H9 (cell line): Measurements from ENCODE around the gene KIF2C. TPM values are rescaled to one million over a fixed set of nuclear protein-coding genes. Genes with fewer than 3 reads are reported as not detected.
"Not testable (repeated sequence)": the region's sequence is repeated elsewhere in the genome, so short reads cannot be mapped to it uniquely, and the experiment has no call there.

ENCODE experiments used
- DNase-seq: peaks from one replicate; pipeline ENCODE4 v3.0.0-alpha.2; 2017
- H2AFZ ChIP-seq: one replicate; pipeline ENCODE4 v1.6.1; 2013; ENCODE audit warnings: mild to moderate bottlenecking, low read length, control low read depth, moderate library complexity
- H2AK5ac ChIP-seq: 2 replicates; pipeline ENCODE4 v1.6.1; 2013; ENCODE audit warnings: low read length, control low read depth, mixed read lengths; ENCODE audit not compliant: insufficient read length
- H2BK120ac ChIP-seq: one replicate; pipeline ENCODE4 v1.6.1; 2013; ENCODE audit warnings: low read depth, mild to moderate bottlenecking, low read length, control low read depth, inconsistent platforms; ENCODE audit not compliant: poor library complexity, severe bottlenecking
- H2BK12ac ChIP-seq: 2 replicates; pipeline ENCODE4 v1.6.1; 2013; ENCODE audit warnings: low read length, control low read depth, mixed read lengths, low read depth; ENCODE audit not compliant: insufficient read length
- H2BK15ac ChIP-seq: 2 replicates; pipeline ENCODE4 v1.6.1; 2013; ENCODE audit warnings: low read depth, low read length, control low read depth
- H2BK20ac ChIP-seq: one replicate; pipeline ENCODE4 v1.6.1; 2013; ENCODE audit warnings: low read depth, mild to moderate bottlenecking, low read length, control low read depth, inconsistent platforms; ENCODE audit not compliant: poor library complexity, severe bottlenecking
- H2BK5ac ChIP-seq: 2 replicates; pipeline ENCODE4 v1.6.1; 2013; ENCODE audit warnings: low read length, control low read depth, mixed read lengths; ENCODE audit not compliant: insufficient read length
- H3K14ac ChIP-seq: 2 replicates; pipeline ENCODE4 v1.6.1; 2013; ENCODE audit warnings: low read length, control low read depth; ENCODE audit not compliant: insufficient read depth
- H3K18ac ChIP-seq: 2 replicates; pipeline ENCODE4 v1.6.1; 2013; ENCODE audit warnings: low read depth, mild to moderate bottlenecking, mixed read lengths, low read length, control low read depth; ENCODE audit not compliant: insufficient read length
- H3K23ac ChIP-seq: 2 replicates; pipeline ENCODE4 v1.6.1; 2013; ENCODE audit warnings: low read length, control low read depth, mixed read lengths, low read depth; ENCODE audit not compliant: insufficient read length
- H3K23me2 ChIP-seq: 2 replicates; pipeline ENCODE4 v1.6.1; 2013; ENCODE audit warnings: low read depth, mild to moderate bottlenecking, mixed read lengths, low read length, control low read depth; ENCODE audit not compliant: insufficient read length, poor library complexity, severe bottlenecking
- H3K27ac ChIP-seq: 2 replicates; pipeline ENCODE4 v1.5.1; 2013; ENCODE audit warnings: low read length, control low read depth, mixed read lengths, low read depth; ENCODE audit not compliant: insufficient read length
- H3K27me3 ChIP-seq: 2 replicates; pipeline ENCODE4 v1.6.1; 2013; ENCODE audit warnings: low read length, control low read depth, inconsistent platforms; ENCODE audit not compliant: insufficient read depth
- H3K4ac ChIP-seq: 2 replicates; pipeline ENCODE4 v1.6.1; 2013; ENCODE audit warnings: low read depth, mild to moderate bottlenecking, control low read depth, inconsistent platforms, low read length, moderate library complexity
- H3K4me1 ChIP-seq: 2 replicates; pipeline ENCODE4 v1.6.1; 2013; ENCODE audit warnings: low read length, control low read depth, inconsistent platforms; ENCODE audit not compliant: insufficient read depth
- H3K4me2 ChIP-seq: 2 replicates; pipeline ENCODE4 v1.6.1; 2013; ENCODE audit warnings: low read length, control low read depth, mixed read lengths; ENCODE audit not compliant: insufficient read length, insufficient read depth
- H3K56ac ChIP-seq: 2 replicates; pipeline ENCODE4 v1.6.1; 2013; ENCODE audit warnings: low read depth, mild to moderate bottlenecking, mixed read lengths, low read length, control low read depth; ENCODE audit not compliant: insufficient read length
- H3K79me1 ChIP-seq: 2 replicates; pipeline ENCODE4 v1.6.1; 2013; ENCODE audit warnings: low read depth, mild to moderate bottlenecking, moderate library complexity, low read length, control low read depth, inconsistent platforms; ENCODE audit not compliant: insufficient read depth, poor library complexity, severe bottlenecking
- H3K79me2 ChIP-seq: 2 replicates; pipeline ENCODE4 v1.6.1; 2013; ENCODE audit warnings: low read length, control low read depth, inconsistent platforms; ENCODE audit not compliant: insufficient read depth
- H3K9ac ChIP-seq: 2 replicates; pipeline ENCODE4 v1.6.1; 2013; ENCODE audit warnings: low read length, control low read depth, mixed read lengths; ENCODE audit not compliant: insufficient read length; ENCODE audit errors: extremely low read depth
- H3K9me3 ChIP-seq: one replicate; pipeline ENCODE4 v1.6.1; 2013; ENCODE audit warnings: low read depth, low read length, inconsistent platforms; ENCODE audit not compliant: control insufficient read depth
- H3T11ph ChIP-seq: one replicate; pipeline ENCODE4 v1.6.1; 2013; ENCODE audit warnings: mild to moderate bottlenecking, low read length, control low read depth, inconsistent platforms
- H4K20me1 ChIP-seq: one replicate; pipeline ENCODE4 v1.6.1; 2013; ENCODE audit not compliant: control insufficient read depth, insufficient read length, insufficient read depth
- H4K5ac ChIP-seq: 2 replicates; pipeline ENCODE4 v1.6.1; 2013; ENCODE audit warnings: low read depth, mild to moderate bottlenecking, mixed read lengths, low read length, control low read depth; ENCODE audit not compliant: insufficient read length
- H4K8ac ChIP-seq: replicated peaks from 2 replicates; pipeline ENCODE4 v1.6.1; 2013; ENCODE audit warnings: low read length, control low read depth, mixed read lengths, low read depth; ENCODE audit not compliant: insufficient read length
- H4K91ac ChIP-seq: 2 replicates; pipeline ENCODE4 v1.6.1; 2013; ENCODE audit warnings: low read depth, mild to moderate bottlenecking, moderate library complexity, mixed read lengths, low read length, control low read depth; ENCODE audit not compliant: insufficient read length
- H3K27ac Mint-ChIP-seq, 3 experiments: 2 replicates in 2 of 3; 3 replicates in 1 of 3; pipeline ENCODE4 v1.8.0; 2020 to 2021; ENCODE audit warnings: mixed read lengths in 3 of 3, mild to moderate bottlenecking in 1 of 3, moderate library complexity in 1 of 3
- H3K27me3 Mint-ChIP-seq: 2 replicates; pipeline ENCODE4 v1.8.0; 2021; ENCODE audit warnings: low read depth, mild to moderate bottlenecking, moderate library complexity, mixed read lengths
- H3K36me3 Mint-ChIP-seq, 3 experiments: 2 replicates in 2 of 3; 3 replicates in 1 of 3; pipeline ENCODE4 v1.8.0; 2020 to 2021; ENCODE audit warnings: low read depth in 3 of 3, mixed read lengths in 3 of 3; ENCODE audit not compliant: insufficient read depth in 1 of 3
- H3K4me1 Mint-ChIP-seq, 2 experiments: 2 replicates each; pipeline ENCODE4 v1.8.0; 2020; ENCODE audit warnings: mixed read lengths in 2 of 2
- H3K4me3 Mint-ChIP-seq, 2 experiments: 2 replicates in 1 of 2; 3 replicates in 1 of 2; pipeline ENCODE4 v1.8.0; 2020 to 2021; ENCODE audit warnings: mild to moderate bottlenecking in 2 of 2, mixed read lengths in 2 of 2, moderate library complexity in 1 of 2
- H3K9me3 Mint-ChIP-seq, 2 experiments: 2 replicates in 1 of 2; 3 replicates in 1 of 2; pipeline ENCODE4 v1.8.0; 2020; ENCODE audit warnings: mild to moderate bottlenecking in 2 of 2, mixed read lengths in 2 of 2, moderate library complexity in 1 of 2
- CTCF ChIP-seq: fragments of 200-600 bp; sonication (generic); conservative IDR thresholded peaks from 3 replicates; pipeline ENCODE4 v1.8.0; 2021; ENCODE audit warnings: antibody characterized with exemption, mild to moderate bottlenecking
- WGBS: extraction: QIAGEN DNeasy Blood & Tissue Kit; methylation state at CpG from one replicate; pipeline ENCODE4 v1.1.7; 2013; ENCODE audit warnings: missing lambda C conversion rate, low lambda C conversion rate, mixed read lengths; ENCODE audit not compliant: insufficient read length; ENCODE audit errors: extremely low coverage; 5-methylcytosine and 5-hydroxymethylcytosine counted together
- total RNA-seq: library from RNA; stranded (reverse); gene quantifications from 2 replicates; pipeline ENCODE4 v1.2.1, GENCODE V29; 2021

KIF2C gene
- total RNA-seq, 1 experiment from 2014 or later: 73.1 TPM

DNA sequence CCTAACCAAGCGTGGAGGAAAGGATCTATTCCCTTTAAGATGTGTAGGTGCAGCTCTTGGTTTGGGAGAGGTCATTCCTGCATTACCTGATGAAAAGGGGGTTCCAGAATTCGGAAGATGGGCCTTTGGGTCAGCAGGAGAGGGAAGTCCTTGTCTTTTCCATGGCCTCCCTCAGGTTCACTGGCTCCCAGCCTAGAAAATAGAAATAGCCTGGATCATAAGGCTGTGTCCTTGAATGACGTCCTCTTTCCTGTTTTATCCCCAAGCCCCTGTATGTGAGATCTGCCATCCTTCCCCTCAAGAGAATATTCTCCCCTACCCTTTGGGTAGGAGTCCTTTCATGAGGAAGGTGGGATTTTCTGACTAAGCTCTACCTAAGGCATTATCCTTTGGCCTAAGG is 21.2 kb downstream of the KIF2C start:
- no peak overlapping the region for H2AK5ac ChIP-seq
- no peak overlapping the region for H2BK15ac ChIP-seq
- no peak overlapping the region for H3T11ph ChIP-seq
- no peaks in the 10 kb centered on the region for H4K20me1 ChIP-seq
- H3K14ac ChIP-seq: no peak overlapping the region
- H4K8ac ChIP-seq: no peak overlapping the region
- no peak overlapping the region for H2BK5ac ChIP-seq
- H3K79me1 ChIP-seq: no peaks in the 10 kb centered on the region
- H4K91ac ChIP-seq: no peak overlapping the region
- no peak overlapping the region for H4K5ac ChIP-seq
- no peaks in the 10 kb centered on the region for H3K79me2 ChIP-seq
- DNase-seq: no peak
- no peak overlapping the region for H3K56ac ChIP-seq
- WGBS: no CpG with 5 or more reads among the region's 3 CpGs
- no peak for TF ChIP-seq CTCF
- H3K9me3 Mint-ChIP-seq: no peaks in the 10 kb centered on the region; a peak in 1 of 5 replicates
- no peaks in the 10 kb centered on the region for H3K27me3 ChIP-seq
- no peak overlapping the region for H2AFZ ChIP-seq
- no peak overlapping the region for H2BK12ac ChIP-seq
- H3K27ac ChIP-seq: no peak overlapping the region
- no peak overlapping the region; a peak in 1 of 5 replicates for H3K4me3 Mint-ChIP-seq
- H3K23ac ChIP-seq: no peak overlapping the region
- H2BK120ac ChIP-seq: no peak overlapping the region
- H3K4me2 ChIP-seq: no peak overlapping the region
- no peak overlapping the region for H3K18ac ChIP-seq
- H3K9ac ChIP-seq: no peak overlapping the region
- no peaks in the 10 kb centered on the region for H3K27me3 Mint-ChIP-seq
- no peaks in the 10 kb centered on the region for H3K9me3 ChIP-seq
- no peaks in the 10 kb centered on the region for H3K4me1 ChIP-seq
- H3K36me3 Mint-ChIP-seq: peaks cover 59 to 90% (median 90%) of the 10 kb centered on the region in 3 experiments
- H3K23me2 ChIP-seq: no peaks in the 10 kb centered on the region
- H3K4me1 Mint-ChIP-seq: no peaks in the 10 kb centered on the region
- H3K27ac Mint-ChIP-seq: no peak overlapping the region; a peak in 1 of 7 replicates
- H3K4ac ChIP-seq: no peak overlapping the region
- H2BK20ac ChIP-seq: no peak overlapping the region

- H3K56ac ChIP-seq, H2BK120ac ChIP-seq, H3K4me3 Mint-ChIP-seq, H3K23me2 ChIP-seq, H3K4me1 ChIP-seq, H4K20me1 ChIP-seq, H3T11ph ChIP-seq, H4K91ac ChIP-seq, H3K79me1 ChIP-seq, H3K4me1 Mint-ChIP-seq, H4K5ac ChIP-seq, H3K9ac ChIP-seq, H3K4ac ChIP-seq, H3K27me3 ChIP-seq, H2BK5ac ChIP-seq, H2BK12ac ChIP-seq, H4K8ac ChIP-seq, H3K79me2 ChIP-seq, H2BK15ac ChIP-seq, H3K14ac ChIP-seq, H2AK5ac ChIP-seq, H2BK20ac ChIP-seq, H3K9me3 ChIP-seq, H3K27ac Mint-ChIP-seq, H3K4me2 ChIP-seq, H2AFZ ChIP-seq, DNase-seq, H3K18ac ChIP-seq, H3K9me3 Mint-ChIP-seq, H3K27ac ChIP-seq, H3K23ac ChIP-seq, H3K27me3 Mint-ChIP-seq: not testable (repeated sequence)
- H3K36me3 Mint-ChIP-seq: peaks cover 33 to 62% (median 57%) of the 10 kb centered on the region in 3 experiments
- no CpG with 5 or more reads among the region's 6 CpGs for WGBS
These were observed 26.8 kb downstream of the KIF2C start for GRCh38 chr1:44766421-44766820.
